Esophagus squamous epithelium (tissue), 4 donors: ENCODE data around the gene UBAP1L.

Experiments used
- POLR2A ChIP-seq, 4 donors: fragments of 450-650 bp; IDR thresholded peaks; one replicate each; pipeline ENCODE4 v1.6.1; 2017; ENCODE audit warnings: antibody characterized with exemption in 4 of 4, mild to moderate bottlenecking in 4 of 4, moderate library complexity in 3 of 4
- TF ChIP-seq, protein P1 (sequence below), 6 experiments: fragments of 450-650 bp in 4 of 6; fragments of 200-600 bp in 2 of 6; sonication (generic) in 2 of 6; IDR thresholded peaks; one replicate each; pipeline ENCODE4 v1.5.1; 2016 to 2019; ENCODE audit warnings: antibody characterized with exemption in 6 of 6, mild to moderate bottlenecking in 4 of 6, moderate library complexity in 4 of 6

DNA sequence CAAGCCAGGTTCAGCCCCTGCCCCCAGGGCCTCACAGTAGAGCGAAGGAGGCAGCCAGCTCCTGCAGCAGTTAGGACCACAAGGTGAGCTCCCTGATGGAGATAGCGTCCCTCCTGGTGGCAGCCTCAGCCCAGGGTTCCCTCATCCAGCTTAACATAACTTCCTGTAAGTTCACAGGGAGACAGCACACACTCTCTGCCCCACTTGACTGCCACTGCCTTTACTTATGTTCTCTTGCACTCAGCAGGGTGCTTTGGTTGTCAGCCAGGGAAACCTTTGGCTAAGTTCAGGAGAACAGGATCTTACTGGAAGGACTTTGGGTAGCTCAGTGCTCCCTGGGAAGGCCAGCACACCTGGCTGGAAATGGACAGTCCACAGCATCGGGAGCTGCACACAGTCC, 27.6 kb downstream of the UBAP1L start:
- TF ChIP-seq, protein P1, sequence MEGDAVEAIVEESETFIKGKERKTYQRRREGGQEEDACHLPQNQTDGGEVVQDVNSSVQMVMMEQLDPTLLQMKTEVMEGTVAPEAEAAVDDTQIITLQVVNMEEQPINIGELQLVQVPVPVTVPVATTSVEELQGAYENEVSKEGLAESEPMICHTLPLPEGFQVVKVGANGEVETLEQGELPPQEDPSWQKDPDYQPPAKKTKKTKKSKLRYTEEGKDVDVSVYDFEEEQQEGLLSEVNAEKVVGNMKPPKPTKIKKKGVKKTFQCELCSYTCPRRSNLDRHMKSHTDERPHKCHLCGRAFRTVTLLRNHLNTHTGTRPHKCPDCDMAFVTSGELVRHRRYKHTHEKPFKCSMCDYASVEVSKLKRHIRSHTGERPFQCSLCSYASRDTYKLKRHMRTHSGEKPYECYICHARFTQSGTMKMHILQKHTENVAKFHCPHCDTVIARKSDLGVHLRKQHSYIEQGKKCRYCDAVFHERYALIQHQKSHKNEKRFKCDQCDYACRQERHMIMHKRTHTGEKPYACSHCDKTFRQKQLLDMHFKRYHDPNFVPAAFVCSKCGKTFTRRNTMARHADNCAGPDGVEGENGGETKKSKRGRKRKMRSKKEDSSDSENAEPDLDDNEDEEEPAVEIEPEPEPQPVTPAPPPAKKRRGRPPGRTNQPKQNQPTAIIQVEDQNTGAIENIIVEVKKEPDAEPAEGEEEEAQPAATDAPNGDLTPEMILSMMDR (IDR thresholded peaks at IDR 0.05): no peak
- no peak for TF ChIP-seq POLR2A (IDR thresholded peaks at IDR 0.05)
